GM18867 (cell line): ENCODE results near the gene MIPEP.
"Not testable (repeated sequence)": the region's sequence is repeated elsewhere in the genome, so short reads cannot be mapped to it uniquely, and the experiment has no call there.

Source experiments
- ATAC-seq: cut with Tn5 transposase; IDR thresholded peaks from one replicate; pipeline ENCODE4 v1.9.1; 2021; ENCODE audit warnings: mild to moderate bottlenecking, moderate library complexity; ENCODE audit not compliant: unreplicated experiment

Gene MIPEP

GRCh38 chr13:23889615-23890607 lies 711 bp upstream of the MIPEP start:
- peak; percentile 17 for ATAC-seq

GRCh38 chr13:23884361-23884760 lies 4.8 kb downstream of the MIPEP start:
- not testable (repeated sequence) for ATAC-seq

- no peak for ATAC-seq
Measured at GRCh38 chr13:23883255-23883654, 5.9 kb downstream of the MIPEP start.

GRCh38 chr13:23881402-23881800 lies 7.8 kb downstream of the MIPEP start:
- not testable (repeated sequence) for ATAC-seq

- ATAC-seq = not testable (repeated sequence)
Measured at GRCh38 chr13:23880493-23881401, 8.5 kb downstream of the MIPEP start.

GRCh38 chr13:23877286-23877685 lies 11.9 kb downstream of the MIPEP start:
- ATAC-seq = no peak

GRCh38 chr13:23876265-23876664 lies 12.9 kb downstream of the MIPEP start:
- ATAC-seq = peak; percentile 74

- ATAC-seq = no peak
Measured at GRCh38 chr13:23871616-23872220, 17.5 kb downstream of the MIPEP start.

GRCh38 chr13:23870356-23871140 lies 18.7 kb downstream of the MIPEP start:
- peak; percentile 60 for ATAC-seq

GRCh38 chr13:23868521-23868920 lies 20.7 kb downstream of the MIPEP start:
- ATAC-seq = no peak

- no peak for ATAC-seq
Measured at GRCh38 chr13:23867027-23867491, 22.1 kb downstream of the MIPEP start.

- ATAC-seq = no peak
Measured at GRCh38 chr13:23866420-23867026, 22.7 kb downstream of the MIPEP start.

- ATAC-seq = no peak
Measured at GRCh38 chr13:23865906-23866305, 23.3 kb downstream of the MIPEP start.

- no peak for ATAC-seq
Measured at GRCh38 chr13:23865026-23865425, 24.2 kb downstream of the MIPEP start.

- ATAC-seq = no peak
Measured at GRCh38 chr13:23861310-23861709, 27.9 kb downstream of the MIPEP start.

GRCh38 chr13:23859904-23860303 lies 29.3 kb downstream of the MIPEP start:
- ATAC-seq = no peak

GRCh38 chr13:23859455-23859854 lies 29.7 kb downstream of the MIPEP start:
- no peak for ATAC-seq

GRCh38 chr13:23858546-23858945 lies 30.7 kb downstream of the MIPEP start:
- ATAC-seq = no peak

GRCh38 chr13:23856008-23856750 lies 33.0 kb downstream of the MIPEP start:
- no peak for ATAC-seq
